ENCODE measurements around the gene FMN2. TPM values are rescaled to one million over a fixed set of nuclear protein-coding genes. Genes with fewer than 3 reads are reported as not detected.

The FMN2 gene
- polyA plus RNA-seq, 3 donors = not detected

GRCh38 chr1:240201931-240202330 lies 110.2 kb downstream of the FMN2 start:
- 82% methylated on average over 3 of the region's 4 CpGs for WGBS (ENCODE audit: insufficient coverage)

GRCh38 chr1:240207073-240207709 lies 115.5 kb downstream of the FMN2 start:
- Histone ChIP-seq H3K4me3 (replicated peaks in 1 of 3; ENCODE audit: low read depth in 2 of 3, low read length in 3 of 3) (no peak overlapping the region), H3K9me3 (replicated peaks in 1 of 2; ENCODE audit: control insufficient read depth in 1 of 2, insufficient read depth in 1 of 2, low read length in 2 of 2) (peaks cover 0 to 9% of the 10 kb centered on the region in 2 donors), H3K27ac (ENCODE audit: low read depth in 1 of 2, low read length in 2 of 2) (no peak overlapping the region), H4K20me1 (ENCODE audit: insufficient read depth, low read length) (no peaks in the 10 kb centered on the region), H3K9ac (ENCODE audit: insufficient read depth, low read length, poor library complexity, severe bottlenecking) (no peak overlapping the region), H3K36me3 (replicated peaks in 1 of 2; ENCODE audit: control insufficient read depth in 1 of 2, insufficient read depth in 2 of 2, low read length in 2 of 2) (no peaks in the 10 kb centered on the region), H3K4me2 (replicated peaks; ENCODE audit: extremely low read depth, low read length, poor library complexity, severe bottlenecking) (no peak overlapping the region), H3K79me2 (ENCODE audit: insufficient read depth, low read length) (no peaks in the 10 kb centered on the region), H3K27me3 (ENCODE audit: control insufficient read depth in 2 of 2, insufficient read depth in 2 of 2, low read length in 2 of 2) (no peaks in the 10 kb centered on the region), H3K4me1 (ENCODE audit: control insufficient read depth in 1 of 2, insufficient read depth in 2 of 2, low read length in 2 of 2) (no peaks in the 10 kb centered on the region), H2AFZ (ENCODE audit: insufficient read depth, low read depth, low read length, poor library complexity, severe bottlenecking) (no peak overlapping the region)
- Mint-ChIP-seq H3K27me3 (ENCODE audit: low read depth in 3 of 3) (peaks cover 0 to 4% (median 0%) of the 10 kb centered on the region in 3 donors), H3K27ac (no peak overlapping the region), H3K4me1 (no peaks in the 10 kb centered on the region), H3K9me3 (peaks cover 2 to 24% (median 5%) of the 10 kb centered on the region in 7 donors), H3K4me3 (no peak overlapping the region), H3K36me3 (no peaks in the 10 kb centered on the region)
- TF ChIP-seq CTCF (IDR thresholded peaks at IDR 0.05) = no peak
- 87% methylated on average over 11 of the region's 18 CpGs for WGBS (ENCODE audit: insufficient coverage)
- intact Hi-C loops (cut with micrococcal nuclease) = no loop called here
- no peak for DNase-seq

More at GRCh38 chr1:240201931-240202330, 110.2 kb downstream of the FMN2 start:
- no peak overlapping the region for H3K27ac ChIP-seq (ENCODE audit: low read depth in 1 of 2, low read length in 2 of 2)
- Mint-ChIP-seq H3K27ac (no peak overlapping the region), H3K4me3 (no peak overlapping the region), H3K36me3 (no peaks in the 10 kb centered on the region), H3K4me1 (no peaks in the 10 kb centered on the region), H3K9me3 (peaks cover 0 to 14% (median 3%) of the 10 kb centered on the region in 7 donors), H3K27me3 (ENCODE audit: low read depth in 3 of 3) (peaks cover 0 to 4% (median 1%) of the 10 kb centered on the region in 3 donors)
- no peak for TF ChIP-seq CTCF (IDR thresholded peaks at IDR 0.05)
- no peak overlapping the region for H3K4me3 ChIP-seq (replicated peaks in 1 of 3; ENCODE audit: low read depth in 2 of 3, low read length in 3 of 3)
- DNase-seq = no peak
- H3K4me2 ChIP-seq (replicated peaks; ENCODE audit: extremely low read depth, low read length, poor library complexity, severe bottlenecking) = no peak overlapping the region
- no peaks in the 10 kb centered on the region for H3K4me1 ChIP-seq (ENCODE audit: control insufficient read depth in 1 of 2, insufficient read depth in 2 of 2, low read length in 2 of 2)
- H2AFZ ChIP-seq (ENCODE audit: insufficient read depth, low read depth, low read length, poor library complexity, severe bottlenecking) = no peak overlapping the region
- H3K9ac ChIP-seq (ENCODE audit: insufficient read depth, low read length, poor library complexity, severe bottlenecking) = no peak overlapping the region
- intact Hi-C loops (cut with micrococcal nuclease) = no loop called here
- no peaks in the 10 kb centered on the region for H3K27me3 ChIP-seq (ENCODE audit: control insufficient read depth in 2 of 2, insufficient read depth in 2 of 2, low read length in 2 of 2)
- H3K79me2 ChIP-seq (ENCODE audit: insufficient read depth, low read length) = no peaks in the 10 kb centered on the region
- H3K9me3 ChIP-seq (replicated peaks in 1 of 2; ENCODE audit: control insufficient read depth in 1 of 2, insufficient read depth in 1 of 2, low read length in 2 of 2) = peaks cover 0 to 3% of the 10 kb centered on the region in 2 donors
- H4K20me1 ChIP-seq (ENCODE audit: insufficient read depth, low read length) = no peaks in the 10 kb centered on the region
- no peaks in the 10 kb centered on the region for H3K36me3 ChIP-seq (replicated peaks in 1 of 2; ENCODE audit: control insufficient read depth in 1 of 2, insufficient read depth in 2 of 2, low read length in 2 of 2)
